Measurements from ENCODE around the gene FMNL3.

The FMNL3 gene

GRCh38 chr12:49645146-49646039, 61.8 kb downstream of the FMNL3 start:
- Histone ChIP-seq H3K9me3 (replicated peaks; ENCODE audit: insufficient read depth, low read length) (no peaks in the 10 kb centered on the region), H3K9me2 (replicated peaks; ENCODE audit: insufficient read depth, low read length) (no peaks in the 10 kb centered on the region)

GRCh38 chr12:49644620-49644994, 62.6 kb downstream of the FMNL3 start:
- H3K36me3 ChIP-seq (replicated peaks; ENCODE audit: insufficient read depth, low read length), result no peaks in the 10 kb centered on the region
- DNase-seq, result peak; percentile 64
- TF ChIP-seq CTCF (IDR thresholded peaks at IDR 0.05; ENCODE audit: low read length), result peak; percentile 97
- no peak for TF ChIP-seq EZH2phosphoT487 (IDR thresholded peaks at IDR 0.05; ENCODE audit: low read length)
- no peak for TF ChIP-seq EZH2 (optimal IDR thresholded peaks at IDR 0.05; ENCODE audit: low read depth, low read length)
- no peak overlapping the region for H3K4me3 ChIP-seq (ENCODE audit: low read length)
- H3F3A ChIP-seq (ENCODE audit: insufficient read depth, low read length), result peaks cover 9% of the 10 kb centered on the region
- H3K9me3 ChIP-seq (replicated peaks; ENCODE audit: insufficient read depth, low read length), result no peaks in the 10 kb centered on the region
- no peaks in the 10 kb centered on the region for H3K27me3 ChIP-seq (replicated peaks; ENCODE audit: insufficient read depth, low read length)
- no peak overlapping the region for H3K27ac ChIP-seq (ENCODE audit: low read length)
- H2AFZ ChIP-seq (ENCODE audit: low read length), result no peak overlapping the region
- peaks cover 19% of the 10 kb centered on the region for H3K4me1 ChIP-seq (ENCODE audit: low read length)
- H3K4me2 ChIP-seq (ENCODE audit: low read depth, low read length), result no peak overlapping the region
- H3K79me2 ChIP-seq (ENCODE audit: low read length), result no peaks in the 10 kb centered on the region
- no peaks in the 10 kb centered on the region for H4K20me1 ChIP-seq (ENCODE audit: insufficient read depth, low read length)
- H3K9ac ChIP-seq (ENCODE audit: low read length), result no peak overlapping the region
- no peaks in the 10 kb centered on the region for H3K9me2 ChIP-seq (replicated peaks; ENCODE audit: insufficient read depth, low read length)

More at GRCh38 chr12:49645146-49646039, 61.8 kb downstream of the FMNL3 start:
- H3F3A ChIP-seq (ENCODE audit: insufficient read depth, low read length), result peaks cover 9% of the 10 kb centered on the region
- H3K79me2 ChIP-seq (ENCODE audit: low read length), result no peaks in the 10 kb centered on the region
- no peaks in the 10 kb centered on the region for H3K36me3 ChIP-seq (replicated peaks; ENCODE audit: insufficient read depth, low read length)
- no peak overlapping the region for H3K9ac ChIP-seq (ENCODE audit: low read length)
- H2AFZ ChIP-seq (ENCODE audit: low read length), result no peak overlapping the region
- H3K4me1 ChIP-seq (ENCODE audit: low read length), result peaks cover 19% of the 10 kb centered on the region
- no peak for TF ChIP-seq CTCF (IDR thresholded peaks at IDR 0.05; ENCODE audit: low read length)
- TF ChIP-seq EZH2phosphoT487 (IDR thresholded peaks at IDR 0.05; ENCODE audit: low read length), result no peak
- no peak for TF ChIP-seq EZH2 (optimal IDR thresholded peaks at IDR 0.05; ENCODE audit: low read depth, low read length)
- no peaks in the 10 kb centered on the region for H3K27me3 ChIP-seq (replicated peaks; ENCODE audit: insufficient read depth, low read length)
- H3K4me3 ChIP-seq (ENCODE audit: low read length), result no peak overlapping the region
- H3K27ac ChIP-seq (ENCODE audit: low read length), result no peak overlapping the region
- no peak overlapping the region for H3K4me2 ChIP-seq (ENCODE audit: low read depth, low read length)
- no peaks in the 10 kb centered on the region for H4K20me1 ChIP-seq (ENCODE audit: insufficient read depth, low read length)
- no peak for DNase-seq

- Histone ChIP-seq H3K4me3 (ENCODE audit: low read length) (no peak overlapping the region), H2AFZ (ENCODE audit: low read length) (no peak overlapping the region), H3K79me2 (ENCODE audit: low read length) (no peaks in the 10 kb centered on the region), H4K20me1 (ENCODE audit: insufficient read depth, low read length) (no peaks in the 10 kb centered on the region), H3K27ac (ENCODE audit: low read length) (no peak overlapping the region), H3K4me1 (ENCODE audit: low read length) (peaks cover 15% of the 10 kb centered on the region), H3K9ac (ENCODE audit: low read length) (no peak overlapping the region), H3K36me3 (replicated peaks; ENCODE audit: insufficient read depth, low read length) (no peaks in the 10 kb centered on the region), H3K4me2 (ENCODE audit: low read depth, low read length) (no peak overlapping the region), H3K27me3 (replicated peaks; ENCODE audit: insufficient read depth, low read length) (no peaks in the 10 kb centered on the region), H3K9me2 (replicated peaks; ENCODE audit: insufficient read depth, low read length) (no peaks in the 10 kb centered on the region), H3K9me3 (replicated peaks; ENCODE audit: insufficient read depth, low read length) (no peaks in the 10 kb centered on the region), H3F3A (ENCODE audit: insufficient read depth, low read length) (peaks cover 9% of the 10 kb centered on the region)
- TF ChIP-seq CTCF (IDR thresholded peaks at IDR 0.05; ENCODE audit: low read length) (no peak), EZH2 (optimal IDR thresholded peaks at IDR 0.05; ENCODE audit: low read depth, low read length) (no peak), EZH2phosphoT487 (IDR thresholded peaks at IDR 0.05; ENCODE audit: low read length) (no peak)
- no peak for DNase-seq
Measured at GRCh38 chr12:49643961-49644619, 63.1 kb downstream of the FMNL3 start.

Data from MM.1S (cell line).